WTC11 (cell line): ENCODE results near the gene MED12L. TPM values are rescaled to one million over a fixed set of nuclear protein-coding genes. Genes with fewer than 3 reads are reported as not detected.

Experiments
- ATAC-seq: fragments of 200-7000 bp; cut with Tn5 transposase; 2 replicates; pipeline ENCODE4 v1.10.0; 2021; ENCODE audit warnings: mild to moderate bottlenecking, moderate library complexity
- CTCF ChIA-PET: fragments of 300-600 bp; sonication (Branson Sonifier 250); formaldehyde crosslinking; loops from one replicate; lab custom pipeline; 2021; ENCODE audit warnings: antibody characterized with exemption; lab: Charles Lee
- POLR2A ChIA-PET: fragments of 350-600 bp; sonication (Branson Sonifier 250); formaldehyde crosslinking; loops from one replicate; lab custom pipeline; 2021; ENCODE audit warnings: antibody characterized with exemption; lab: Charles Lee
- DNase-seq: peaks from one replicate; pipeline ENCODE4 v3.0.0; 2021; ENCODE audit warnings: low spot score
- H3K27ac Mint-ChIP-seq: 2 replicates; pipeline ENCODE4 v1.8.0; 2021; ENCODE audit warnings: mixed read lengths
- H3K27me3 Mint-ChIP-seq: 2 replicates; pipeline ENCODE4 v1.8.0; 2021; ENCODE audit warnings: low read depth, mild to moderate bottlenecking, moderate library complexity, mixed read lengths
- H3K36me3 Mint-ChIP-seq: 2 replicates; pipeline ENCODE4 v1.8.0; 2021; ENCODE audit warnings: mixed read lengths
- H3K4me1 Mint-ChIP-seq: 2 replicates; pipeline ENCODE4 v1.8.0; 2022; ENCODE audit warnings: mixed read lengths
- H3K4me3 Mint-ChIP-seq: 2 replicates; pipeline ENCODE4 v1.8.0; 2021; ENCODE audit warnings: mild to moderate bottlenecking, moderate library complexity, mixed read lengths
- H3K9me3 Mint-ChIP-seq: 2 replicates; pipeline ENCODE4 v1.8.0; 2021; ENCODE audit warnings: mixed read lengths
- AR ChIP-seq: fragments of 250-450 bp; sonication (Bioruptor Pico); IDR thresholded peaks from 2 replicates; pipeline ENCODE4 v1.9.0; 2021; ENCODE audit warnings: mild to moderate bottlenecking
- ARID4B ChIP-seq: sonication (generic); formaldehyde crosslinking; IDR thresholded peaks from 2 replicates; pipeline ENCODE4 v1.8.0; 2023; ENCODE audit warnings: missing genetic modification reagents, mild to moderate bottlenecking, borderline replicate concordance
- ATF2 ChIP-seq: sonication (generic); formaldehyde crosslinking; IDR thresholded peaks from 2 replicates; pipeline ENCODE4 v1.8.1; 2022; ENCODE audit warnings: low read depth, missing genetic modification reagents, borderline replicate concordance
- ATF3 ChIP-seq: sonication (generic); formaldehyde crosslinking; conservative IDR thresholded peaks from 2 replicates; pipeline ENCODE4 v1.8.1; 2022; ENCODE audit warnings: mild to moderate bottlenecking, missing genetic modification reagents
- CBFB ChIP-seq: sonication (generic); formaldehyde crosslinking; IDR thresholded peaks from 2 replicates; pipeline ENCODE4 v1.8.1; 2022; ENCODE audit warnings: mild to moderate bottlenecking, low read depth, missing genetic modification reagents
- FOXP1 ChIP-seq: sonication (generic); formaldehyde crosslinking; IDR thresholded peaks from 2 replicates; pipeline ENCODE4 v1.8.0; 2022; ENCODE audit warnings: missing genetic modification reagents, mild to moderate bottlenecking, moderate library complexity, borderline replicate concordance
- GRHL2 ChIP-seq: fragments of 250-450 bp; sonication (Bioruptor Pico); IDR thresholded peaks from 2 replicates; pipeline ENCODE4 v1.8.0; 2022; ENCODE audit warnings: mild to moderate bottlenecking, moderate library complexity; ENCODE audit not compliant: insufficient replicate concordance, severe bottlenecking
- JUN ChIP-seq: sonication (generic); formaldehyde crosslinking; IDR thresholded peaks from 2 replicates; pipeline ENCODE4 v1.8.0; 2023; ENCODE audit warnings: mild to moderate bottlenecking, missing genetic modification reagents
- NFE2L1 ChIP-seq: sonication (generic); formaldehyde crosslinking; IDR thresholded peaks from 2 replicates; pipeline ENCODE4 v1.8.1; 2023; ENCODE audit warnings: missing genetic modification reagents
- PRRX2 ChIP-seq: fragments of 250-450 bp; sonication (Bioruptor Pico); IDR thresholded peaks from 2 replicates; pipeline ENCODE4 v1.8.0; 2021; ENCODE audit warnings: mild to moderate bottlenecking
- SMAD3 ChIP-seq: sonication (generic); formaldehyde crosslinking; IDR thresholded peaks from 2 replicates; pipeline ENCODE4 v1.8.0; 2022; ENCODE audit warnings: missing genetic modification reagents, mild to moderate bottlenecking, borderline replicate concordance
- SMAD4 ChIP-seq: sonication (generic); formaldehyde crosslinking; IDR thresholded peaks from 2 replicates; pipeline ENCODE4 v1.8.0; 2022; ENCODE audit warnings: mild to moderate bottlenecking, missing genetic modification reagents
- TCF7 ChIP-seq: sonication (generic); formaldehyde crosslinking; IDR thresholded peaks from 2 replicates; pipeline ENCODE4 v1.8.0; 2022; ENCODE audit warnings: mild to moderate bottlenecking, low read depth, missing genetic modification reagents, moderate library complexity
- ZNF138 ChIP-seq: sonication (generic); formaldehyde crosslinking; conservative IDR thresholded peaks from 2 replicates; pipeline ENCODE4 v1.8.1; 2022; ENCODE audit warnings: mild to moderate bottlenecking, moderate library complexity, missing genetic modification reagents
- ZNF263 ChIP-seq: sonication (generic); formaldehyde crosslinking; IDR thresholded peaks from 2 replicates; pipeline ENCODE4 v1.8.1; 2022; ENCODE audit warnings: low read depth, mild to moderate bottlenecking, moderate library complexity, missing genetic modification reagents
- ZNF425 ChIP-seq: fragments of 250-450 bp; sonication (Bioruptor Pico); conservative IDR thresholded peaks from 2 replicates; pipeline ENCODE4 v1.9.0; 2021; ENCODE audit warnings: mild to moderate bottlenecking
- ZNF532 ChIP-seq: fragments of 250-450 bp; sonication (Bioruptor Pico); IDR thresholded peaks from 2 replicates; pipeline ENCODE4 v1.9.0; 2021; ENCODE audit warnings: mild to moderate bottlenecking, borderline replicate concordance
- total RNA-seq: library from RNA; stranded (reverse); gene quantifications from 3 replicates; pipeline ENCODE4 v1.2.3, GENCODE V29; 2021

Gene MED12L
- total RNA-seq, 1 experiment from 2014 or later: 27.4 TPM

GRCh38 chr3:151265866-151266265, 180.4 kb downstream of the MED12L start:
- ChIA-PET CTCF (no interaction called here), POLR2A (no interaction called here)
- Mint-ChIP-seq H3K27ac (peak overlapping the region; percentile 61), H3K36me3 (0 out of 2 replicates have a peak, but pooled peaks cover 3% of the 10 kb centered on the region), H3K4me3 (no peak overlapping the region), H3K27me3 (no peaks in the 10 kb centered on the region), H3K4me1 (peaks cover 33% of the 10 kb centered on the region), H3K9me3 (no peaks in the 10 kb centered on the region)
- ATAC-seq (peak; percentile 93), DNase-seq (peak; percentile 51)
- no peak for TF ChIP-seq GRHL2 (CRISPR knock-in tag)
- no peak for TF ChIP-seq PRRX2 (CRISPR knock-in tag)
- TF ChIP-seq SMAD3 (CRISPR knock-in tag): no peak
- TF ChIP-seq ZNF532 (CRISPR knock-in tag): no peak
- no peak for TF ChIP-seq ZNF138 (CRISPR knock-in tag)
- TF ChIP-seq SMAD4 (CRISPR knock-in tag): no peak

- H3K36me3 Mint-ChIP-seq: 0 out of 2 replicates have a peak, but pooled peaks cover 2% of the 10 kb centered on the region
- ATAC-seq (no peak), DNase-seq (no peak)
- POLR2A ChIA-PET: no interaction called here
- peaks cover 33% of the 10 kb centered on the region for H3K4me1 Mint-ChIP-seq
- H3K9me3 Mint-ChIP-seq: no peaks in the 10 kb centered on the region
- CTCF ChIA-PET: interaction anchor here (0.6 kb wide), 1 partner anchor 34 kb away, joined by 4 read pairs; no protein-coding TSS in a partner anchor
- no peak overlapping the region for H3K4me3 Mint-ChIP-seq
- no peaks in the 10 kb centered on the region for H3K27me3 Mint-ChIP-seq
- H3K27ac Mint-ChIP-seq: peak overlapping the region; percentile 50; the same call in 1 of the 2 replicates
- TF ChIP-seq JUN: no peak
- no peak for TF ChIP-seq ATF2
- no peak for TF ChIP-seq FOXP1 (CRISPR knock-in tag)
- no peak for TF ChIP-seq PRRX2 (CRISPR knock-in tag)
- TF ChIP-seq NFE2L1 (CRISPR knock-in tag): no peak
- no peak for TF ChIP-seq ATF3 (CRISPR knock-in tag)
- no peak for TF ChIP-seq TCF7 (CRISPR knock-in tag)
- TF ChIP-seq ZNF263 (CRISPR knock-in tag): no peak
- TF ChIP-seq CBFB (CRISPR knock-in tag): no peak
- no peak for TF ChIP-seq ZNF425 (CRISPR knock-in tag)
- no peak for TF ChIP-seq ARID4B (CRISPR knock-in tag)
- TF ChIP-seq AR: no peak
These were observed 181.6 kb downstream of the MED12L start for GRCh38 chr3:151267066-151267465.
